GM15510 (cell line): Measurements from ENCODE around the gene LLGL2.

Experiments used
- POLR2A ChIP-seq: IDR thresholded peaks from 3 replicates; pipeline ENCODE4 v1.6.1; 2011; ENCODE audit warnings: borderline replicate concordance; ENCODE audit not compliant: insufficient read length; ENCODE audit errors: extremely low read depth

LLGL2 gene

GRCh38 chr17:75521951-75522727, 3.4 kb upstream of the LLGL2 start:
- no peak for TF ChIP-seq POLR2A

GRCh38 chr17:75523647-75524046, 1.9 kb upstream of the LLGL2 start:
- no peak for TF ChIP-seq POLR2A

GRCh38 chr17:75524269-75524969, 1.1 kb upstream of the LLGL2 start:
- TF ChIP-seq POLR2A = no peak

GRCh38 chr17:75525806-75526554, 483 bp downstream of the LLGL2 start:
- TF ChIP-seq POLR2A = no peak

GRCh38 chr17:75526555-75527270, 1.2 kb downstream of the LLGL2 start:
- TF ChIP-seq POLR2A = no peak

- no peak for TF ChIP-seq POLR2A
Measured at GRCh38 chr17:75530837-75531720, 5.6 kb downstream of the LLGL2 start.

GRCh38 chr17:75531721-75532072, 6.2 kb downstream of the LLGL2 start:
- no peak for TF ChIP-seq POLR2A

- TF ChIP-seq POLR2A = no peak
Measured at GRCh38 chr17:75535119-75535537, 9.6 kb downstream of the LLGL2 start.

GRCh38 chr17:75535871-75536270, 10.4 kb downstream of the LLGL2 start:
- TF ChIP-seq POLR2A = no peak

- no peak for TF ChIP-seq POLR2A
Measured at GRCh38 chr17:75536366-75536765, 10.9 kb downstream of the LLGL2 start.

GRCh38 chr17:75539967-75540729, 14.7 kb downstream of the LLGL2 start:
- TF ChIP-seq POLR2A = no peak

- TF ChIP-seq POLR2A = no peak
Measured at GRCh38 chr17:75540923-75541503, 15.5 kb downstream of the LLGL2 start.

GRCh38 chr17:75542229-75542628, 16.7 kb downstream of the LLGL2 start:
- no peak for TF ChIP-seq POLR2A
